IMR-90 (cell line): Measurements from ENCODE around the gene GCGR. TPM values are rescaled to one million over a fixed set of nuclear protein-coding genes. Genes with fewer than 3 reads are reported as not detected.

Source experiments
- ATAC-seq: fragments of 200-7000 bp; cut with Tn5 transposase; 2 replicates; pipeline ENCODE4 v1.9.1; 2020; ENCODE audit warnings: low read depth, mild to moderate bottlenecking, moderate library complexity
- BruUV-seq: library from RNA; stranded (reverse); fragments of 400-500 nt; replicated peaks from 2 replicates; lab custom pipeline; 2021; lab: Mats Ljungman, UMichigan
- CTCF ChIA-PET: fragments of 300-600 bp; formaldehyde crosslinking; extraction: SDS; loops from one replicate; lab custom pipeline; 2021; ENCODE audit warnings: antibody characterized with exemption; lab: Yijun Ruan, JAX
- POLR2A ChIA-PET: fragments of 300-600 bp; sonication (Branson Sonifier 250); formaldehyde crosslinking; loops from one replicate; lab custom pipeline; 2022; ENCODE audit warnings: antibody characterized with exemption; ENCODE audit not compliant: unreplicated experiment; lab: Charles Lee
- DNase-seq: peaks from one replicate; pipeline ENCODE4 v3.0.0; 2013
- H2AFZ ChIP-seq: replicated peaks from 2 replicates; pipeline ENCODE3; 2013; ENCODE audit warnings: low read length, mild to moderate bottlenecking; ENCODE audit not compliant: poor library complexity
- H2AK5ac ChIP-seq: 2 replicates; pipeline ENCODE4 v1.6.1; 2013; ENCODE audit warnings: low read depth, low read length, inconsistent platforms
- H2AK9ac ChIP-seq: replicated peaks from 2 replicates; pipeline ENCODE3; 2013; ENCODE audit warnings: mild to moderate bottlenecking, low read depth, low read length, moderate library complexity; ENCODE audit not compliant: poor library complexity
- H2BK120ac ChIP-seq: 2 replicates; pipeline ENCODE4 v1.6.1; 2013; ENCODE audit warnings: low read depth, low read length, inconsistent platforms
- H2BK15ac ChIP-seq: 3 replicates; pipeline ENCODE4 v1.6.1; 2013; ENCODE audit warnings: low read depth, low read length, inconsistent platforms
- H2BK20ac ChIP-seq: 2 replicates; pipeline ENCODE4 v1.6.1; 2013; ENCODE audit warnings: low read depth, mild to moderate bottlenecking, inconsistent platforms, low read length, moderate library complexity
- H2BK5ac ChIP-seq: 2 replicates; pipeline ENCODE4 v1.6.1; 2013; ENCODE audit warnings: mild to moderate bottlenecking, low read depth, low read length, inconsistent platforms; ENCODE audit not compliant: poor library complexity, severe bottlenecking
- H3K14ac ChIP-seq: replicated peaks from 2 replicates; pipeline ENCODE4 v1.6.1; 2013; ENCODE audit warnings: low read depth, low read length, inconsistent platforms
- H3K18ac ChIP-seq: 2 replicates; pipeline ENCODE4 v1.6.1; 2013; ENCODE audit warnings: low read depth, low read length, control low read depth
- H3K23ac ChIP-seq: 2 replicates; pipeline ENCODE4 v1.6.1; 2013; ENCODE audit warnings: low read depth, low read length, inconsistent platforms
- H3K27ac ChIP-seq: 2 replicates; pipeline ENCODE4 v1.5.1; 2013; ENCODE audit warnings: mild to moderate bottlenecking, control low read depth, low read length; ENCODE audit not compliant: insufficient read depth
- H3K27me3 ChIP-seq: 2 replicates; pipeline ENCODE4 v1.6.1; 2013; ENCODE audit warnings: low read length; ENCODE audit not compliant: control insufficient read depth, insufficient read depth
- H3K36me3 ChIP-seq: 2 replicates; pipeline ENCODE4 v1.6.1; 2013; ENCODE audit warnings: low read length, mixed read lengths; ENCODE audit not compliant: control insufficient read depth, insufficient read depth
- H3K4ac ChIP-seq: 2 replicates; pipeline ENCODE4 v1.6.1; 2013; ENCODE audit warnings: low read depth, low read length, inconsistent platforms
- H3K4me1 ChIP-seq: 2 replicates; pipeline ENCODE4 v1.6.1; 2013; ENCODE audit warnings: low read length, mixed read lengths; ENCODE audit not compliant: control insufficient read depth, insufficient read depth
- H3K4me2 ChIP-seq: 2 replicates; pipeline ENCODE4 v1.6.1; 2013; ENCODE audit warnings: low read depth, mild to moderate bottlenecking, control low read depth, low read length, moderate library complexity
- H3K4me3 ChIP-seq: 2 replicates; pipeline ENCODE4 v1.5.1; 2013; ENCODE audit warnings: low read depth, mild to moderate bottlenecking, control low read depth, low read length, moderate library complexity; ENCODE audit not compliant: insufficient read depth
- H3K56ac ChIP-seq: 2 replicates; pipeline ENCODE4 v1.6.1; 2013; ENCODE audit warnings: low read length, inconsistent platforms; ENCODE audit not compliant: insufficient read depth; ENCODE audit errors: extremely low read depth
- H3K79me1 ChIP-seq, 2 experiments: 2 replicates each; pipeline ENCODE4 v1.6.1; 2013; ENCODE audit warnings: low read length in 2 of 2, inconsistent platforms in 1 of 2, low read depth in 1 of 2
- H3K9ac ChIP-seq: 2 replicates; pipeline ENCODE4 v1.6.1; 2013; ENCODE audit warnings: low read depth, low read length, control low read depth
- H3K9me1 ChIP-seq: 2 replicates; pipeline ENCODE4 v1.6.1; 2013; ENCODE audit warnings: low read length, inconsistent platforms; ENCODE audit not compliant: insufficient read depth
- H3K9me3 ChIP-seq: 2 replicates; pipeline ENCODE4 v1.6.1; 2013; ENCODE audit warnings: low read length; ENCODE audit not compliant: control insufficient read depth, insufficient read depth
- H4K20me1 ChIP-seq: 2 replicates; pipeline ENCODE4 v1.6.1; 2013; ENCODE audit warnings: low read length, inconsistent platforms; ENCODE audit not compliant: insufficient read depth
- H4K5ac ChIP-seq: 2 replicates; pipeline ENCODE4 v1.6.1; 2013; ENCODE audit warnings: mild to moderate bottlenecking, low read depth, low read length, control low read depth
- H4K8ac ChIP-seq, 2 experiments: 2 replicates each; pipeline ENCODE4 v1.6.1; 2013; ENCODE audit warnings: low read depth in 2 of 2, low read length in 2 of 2, control low read depth in 1 of 2, inconsistent platforms in 1 of 2
- H4K91ac ChIP-seq: 2 replicates; pipeline ENCODE4 v1.6.1; 2013; ENCODE audit warnings: low read depth, low read length, inconsistent platforms; ENCODE audit not compliant: insufficient read depth
- CEBPB ChIP-seq: IDR thresholded peaks from 2 replicates; pipeline ENCODE4 v1.6.1; 2012; ENCODE audit warnings: low read depth, low read length, improper control_type of control experiment
- FOS ChIP-seq: fragments of 150-350 bp; IDR thresholded peaks from 2 replicates; pipeline ENCODE4 v1.6.1; 2016; ENCODE audit warnings: low read depth, low read length
- MAFK ChIP-seq: IDR thresholded peaks from 2 replicates; pipeline ENCODE4 v1.6.1; 2012; ENCODE audit warnings: low read depth, low read length, improper control_type of control experiment
- MAZ ChIP-seq: IDR thresholded peaks from 2 replicates; pipeline ENCODE4 v1.6.1; 2012; ENCODE audit warnings: low read depth, mild to moderate bottlenecking, low read length, improper control_type of control experiment, moderate library complexity, borderline replicate concordance
- POLR2A ChIP-seq: IDR thresholded peaks from 2 replicates; pipeline ENCODE4 v1.6.1; 2012; ENCODE audit warnings: mild to moderate bottlenecking, low read depth, low read length
- SMC3 ChIP-seq: fragments of 150-350 bp; IDR thresholded peaks from 2 replicates; pipeline ENCODE4 v1.6.1; 2016; ENCODE audit warnings: low read depth, mild to moderate bottlenecking, antibody characterized with exemption, low read length, moderate library complexity
- WGBS, 2 experiments: methylation state at CpG; one replicate each; pipeline versions ENCODE4 v1.1.5 to v1.1.7; 2013; ENCODE audit warnings: missing lambda C conversion rate in 2 of 2; ENCODE audit not compliant: insufficient read length in 1 of 2; ENCODE audit errors: extremely low coverage in 2 of 2; 5-methylcytosine and 5-hydroxymethylcytosine counted together
- dilution Hi-C: fragments of 300-500 bp; cut with HindIII; formaldehyde crosslinking; loops from one replicate; pipeline ENCODE4 v1.14.3; 2018; ENCODE audit warnings: low sequenced_read_pairs; ENCODE audit not compliant: unreplicated experiment
- in situ Hi-C: fragments of 300-500 bp; cut with MboI; formaldehyde crosslinking; loops from 3 replicates; pipeline ENCODE4 v1.14.3; 2019; ENCODE audit warnings: low sequenced_read_pairs, inconsistent platforms, mixed read lengths
- intact Hi-C: fragments of 100-400 bp; cut with micrococcal nuclease; formaldehyde crosslinking; loops from 2 replicates; pipeline ENCODE4 v1.10.0; 2022
- polyA plus RNA-seq, 3 experiments: library from polyadenylated mRNA; depleted of rRNA; stranded (reverse); fragments of >200 nt; gene quantifications; 2 replicates each; pipeline ENCODE4 v1.2.3, GENCODE V29; 2012; ENCODE audit warnings: low replicate concordance in 1 of 3
- total RNA-seq: library from RNA; depleted of rRNA; stranded (reverse); fragments of >200 nt; gene quantifications from 2 replicates; pipeline ENCODE4 v1.2.3, GENCODE V29; 2012
- TF ChIP-seq, protein P1 (sequence below): conservative IDR thresholded peaks from 2 replicates; pipeline ENCODE4 v1.5.1; 2012; ENCODE audit warnings: mild to moderate bottlenecking, low read depth, low read length, improper control_type of control experiment
- TF ChIP-seq, protein P2 (sequence below): fragments of 150-350 bp; IDR thresholded peaks from 2 replicates; pipeline ENCODE4 v1.6.1; 2016; ENCODE audit warnings: low read depth, mild to moderate bottlenecking, low read length, moderate library complexity, borderline replicate concordance
- TF ChIP-seq, protein P3 (sequence below): fragments of 150-350 bp; IDR thresholded peaks from 2 replicates; pipeline ENCODE4 v1.6.1; 2017; ENCODE audit warnings: mild to moderate bottlenecking, antibody characterized with exemption, low read length, low read depth

GCGR gene
- total and polyA plus RNA-seq, 2 of the 4 experiments (the other 2 are of a cell fraction) = not detected

DNA sequence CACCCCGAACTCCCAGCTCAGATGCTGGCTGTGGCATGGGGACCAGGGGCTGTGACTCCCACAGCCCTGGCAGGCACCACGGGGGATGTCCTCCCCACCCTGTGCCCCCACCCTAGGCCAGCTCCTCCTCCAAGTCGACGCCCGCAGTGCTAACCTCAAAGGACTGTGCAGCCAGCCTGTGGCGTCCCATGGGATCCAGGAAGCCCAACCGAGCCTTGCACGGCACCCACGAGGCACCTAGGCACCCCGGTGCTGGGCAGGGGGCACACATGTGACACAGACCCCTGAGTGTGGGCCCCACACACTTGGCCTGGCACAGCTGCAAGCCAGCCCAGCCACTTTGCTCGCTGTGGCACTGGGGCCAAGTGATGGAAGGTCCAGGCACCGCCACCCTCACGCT lies 3.9 kb downstream of the GCGR start:
- BruUV-seq = no TSS peak
- H2BK20ac ChIP-seq = no peak overlapping the region
- no peak overlapping the region for H3K4ac ChIP-seq
- H3K9me3 ChIP-seq = peaks cover 3% of the 10 kb centered on the region; the same call in 1 of the 2 replicates
- H4K5ac ChIP-seq = no peak overlapping the region
- H2BK15ac ChIP-seq = no peak overlapping the region
- H2BK120ac ChIP-seq = no peak overlapping the region
- ChIA-PET CTCF (no interaction called here), POLR2A (no interaction called here)
- dilution Hi-C loops (no loop called here), in situ Hi-C loops (no loop called here), intact Hi-C loops (no loop called here)
- no peak overlapping the region for H4K91ac ChIP-seq
- no peaks in the 10 kb centered on the region for H3K36me3 ChIP-seq
- WGBS, 2 experiments = 60% methylated on average over 3 of the region's 13 CpGs; no CpG with 5 or more reads in 1 of the 2 experiments
- H3K4me3 ChIP-seq = no peak overlapping the region
- no peak overlapping the region for H3K9ac ChIP-seq
- H3K27me3 ChIP-seq = peaks cover 69% of the 10 kb centered on the region
- no peak overlapping the region for H2AK5ac ChIP-seq
- TF ChIP-seq SMC3 = no peak
- no peak for TF ChIP-seq POLR2A
- TF ChIP-seq, protein P1, sequence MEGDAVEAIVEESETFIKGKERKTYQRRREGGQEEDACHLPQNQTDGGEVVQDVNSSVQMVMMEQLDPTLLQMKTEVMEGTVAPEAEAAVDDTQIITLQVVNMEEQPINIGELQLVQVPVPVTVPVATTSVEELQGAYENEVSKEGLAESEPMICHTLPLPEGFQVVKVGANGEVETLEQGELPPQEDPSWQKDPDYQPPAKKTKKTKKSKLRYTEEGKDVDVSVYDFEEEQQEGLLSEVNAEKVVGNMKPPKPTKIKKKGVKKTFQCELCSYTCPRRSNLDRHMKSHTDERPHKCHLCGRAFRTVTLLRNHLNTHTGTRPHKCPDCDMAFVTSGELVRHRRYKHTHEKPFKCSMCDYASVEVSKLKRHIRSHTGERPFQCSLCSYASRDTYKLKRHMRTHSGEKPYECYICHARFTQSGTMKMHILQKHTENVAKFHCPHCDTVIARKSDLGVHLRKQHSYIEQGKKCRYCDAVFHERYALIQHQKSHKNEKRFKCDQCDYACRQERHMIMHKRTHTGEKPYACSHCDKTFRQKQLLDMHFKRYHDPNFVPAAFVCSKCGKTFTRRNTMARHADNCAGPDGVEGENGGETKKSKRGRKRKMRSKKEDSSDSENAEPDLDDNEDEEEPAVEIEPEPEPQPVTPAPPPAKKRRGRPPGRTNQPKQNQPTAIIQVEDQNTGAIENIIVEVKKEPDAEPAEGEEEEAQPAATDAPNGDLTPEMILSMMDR = no peak
- TF ChIP-seq MAZ = no peak
- no peak for TF ChIP-seq FOS
- TF ChIP-seq, protein P2, sequence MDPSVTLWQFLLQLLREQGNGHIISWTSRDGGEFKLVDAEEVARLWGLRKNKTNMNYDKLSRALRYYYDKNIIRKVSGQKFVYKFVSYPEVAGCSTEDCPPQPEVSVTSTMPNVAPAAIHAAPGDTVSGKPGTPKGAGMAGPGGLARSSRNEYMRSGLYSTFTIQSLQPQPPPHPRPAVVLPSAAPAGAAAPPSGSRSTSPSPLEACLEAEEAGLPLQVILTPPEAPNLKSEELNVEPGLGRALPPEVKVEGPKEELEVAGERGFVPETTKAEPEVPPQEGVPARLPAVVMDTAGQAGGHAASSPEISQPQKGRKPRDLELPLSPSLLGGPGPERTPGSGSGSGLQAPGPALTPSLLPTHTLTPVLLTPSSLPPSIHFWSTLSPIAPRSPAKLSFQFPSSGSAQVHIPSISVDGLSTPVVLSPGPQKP = no peak
- TF ChIP-seq CEBPB = no peak
- no peak for TF ChIP-seq MAFK
- TF ChIP-seq, protein P3, sequence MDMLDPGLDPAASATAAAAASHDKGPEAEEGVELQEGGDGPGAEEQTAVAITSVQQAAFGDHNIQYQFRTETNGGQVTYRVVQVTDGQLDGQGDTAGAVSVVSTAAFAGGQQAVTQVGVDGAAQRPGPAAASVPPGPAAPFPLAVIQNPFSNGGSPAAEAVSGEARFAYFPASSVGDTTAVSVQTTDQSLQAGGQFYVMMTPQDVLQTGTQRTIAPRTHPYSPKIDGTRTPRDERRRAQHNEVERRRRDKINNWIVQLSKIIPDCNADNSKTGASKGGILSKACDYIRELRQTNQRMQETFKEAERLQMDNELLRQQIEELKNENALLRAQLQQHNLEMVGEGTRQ = no peak
- no peak overlapping the region for H3K23ac ChIP-seq
- DNase-seq (no peak), ATAC-seq (no peak)
- no peak overlapping the region for H3K4me2 ChIP-seq
- no peak overlapping the region for H2BK5ac ChIP-seq
- H3K18ac ChIP-seq = no peak overlapping the region
- no peak overlapping the region for H3K14ac ChIP-seq
- H4K20me1 ChIP-seq = no peaks in the 10 kb centered on the region
- no peaks in the 10 kb centered on the region for H3K4me1 ChIP-seq
- H3K9me1 ChIP-seq = no peaks in the 10 kb centered on the region
- no peak overlapping the region for H2AFZ ChIP-seq
- no peaks in the 10 kb centered on the region for H3K79me1 ChIP-seq
- H3K27ac ChIP-seq = no peak overlapping the region
- no peak overlapping the region for H3K56ac ChIP-seq
- no peak overlapping the region for H2AK9ac ChIP-seq
- no peak overlapping the region for H4K8ac ChIP-seq
